DOHH2 (cell line): Measurements from ENCODE around the gene UNKL.

Experiments used
- CTCF ChIP-seq: fragments of 200-600 bp; sonication (generic); IDR thresholded peaks from one replicate; pipeline ENCODE4 v1.5.1; 2014; ENCODE audit warnings: antibody characterized with exemption, mild to moderate bottlenecking, low read depth, low read length; ENCODE audit not compliant: poor library complexity, severe bottlenecking
- EZH2phosphoT487 ChIP-seq: fragments of 200-600 bp; sonication (generic); IDR thresholded peaks from 2 replicates; pipeline ENCODE4 v1.6.1; 2017; ENCODE audit warnings: borderline replicate concordance, mild to moderate bottlenecking, antibody characterized with exemption, low read length, moderate library complexity, mixed read lengths

- TF ChIP-seq CTCF: no peak
- no peak for TF ChIP-seq EZH2phosphoT487
Measured at GRCh38 chr16:1351582-1352362, 62.7 kb downstream of the UNKL start, which contains the start of the genes GNPTG and TSR3.
